ENCODE results near the gene CNNM1. TPM values are rescaled to one million over a fixed set of nuclear protein-coding genes. Genes with fewer than 3 reads are reported as not detected.

The CNNM1 gene
- total and polyA plus RNA-seq, 4 donors = 0.15 to 0.52 (median 0.19) TPM

GRCh38 chr10:99389729-99390480, 60.7 kb downstream of the CNNM1 start:
- Histone ChIP-seq H3K36me3 (ENCODE audit: control insufficient read depth in 4 of 4, insufficient read depth in 4 of 4, low read length in 4 of 4) (no peaks in the 10 kb centered on the region), H3K9ac (ENCODE audit: insufficient read depth in 1 of 2, low read length in 2 of 2) (no peak overlapping the region), H3K27me3 (ENCODE audit: control insufficient read depth in 3 of 3, insufficient read depth in 3 of 3, low read length in 2 of 3) (peaks cover 0 to 3% (median 0%) of the 10 kb centered on the region in 3 donors), H3K4me3 (no peak overlapping the region), H3K4me1 (ENCODE audit: control insufficient read depth in 5 of 5, insufficient read depth in 5 of 5, low read length in 5 of 5) (peaks cover 0 to 2% (median 0%) of the 10 kb centered on the region in 5 donors), H3K9me3 (ENCODE audit: control insufficient read depth in 4 of 4, insufficient read depth in 3 of 4, low read length in 3 of 4) (no peaks in the 10 kb centered on the region), H3K27ac (ENCODE audit: low read depth in 1 of 2, low read length in 1 of 2) (no peak overlapping the region)
- TF ChIP-seq CTCF (IDR thresholded peaks at IDR 0.05; ENCODE audit: control extremely low read depth, extremely low read depth) = no peak
- no peak for ATAC-seq (ENCODE audit: insufficient read depth, low FRiP score)
- no peak for DNase-seq
- WGBS, 2 donors = 78 to 82% methylated on average over 9 of the region's 9 CpGs

GRCh38 chr10:99391346-99391745, 62.2 kb downstream of the CNNM1 start:
- H3K9ac ChIP-seq (ENCODE audit: insufficient read depth in 1 of 2, low read length in 2 of 2) = no peak overlapping the region
- H3K9me3 ChIP-seq (ENCODE audit: control insufficient read depth in 4 of 4, insufficient read depth in 3 of 4, low read length in 3 of 4) = no peaks in the 10 kb centered on the region
- 88 to 93% methylated on average over 2 of the region's 2 CpGs for WGBS, 2 donors
- H3K4me1 ChIP-seq (ENCODE audit: control insufficient read depth in 5 of 5, insufficient read depth in 5 of 5, low read length in 5 of 5) = peaks cover 0 to 4% (median 2%) of the 10 kb centered on the region in 5 donors
- ATAC-seq (ENCODE audit: insufficient read depth, low FRiP score) (no peak), DNase-seq (no peak)
- no peak overlapping the region for H3K4me3 ChIP-seq
- TF ChIP-seq CTCF (IDR thresholded peaks at IDR 0.05; ENCODE audit: control extremely low read depth, extremely low read depth) = no peak
- H3K27me3 ChIP-seq (ENCODE audit: control insufficient read depth in 3 of 3, insufficient read depth in 3 of 3, low read length in 2 of 3) = no peaks in the 10 kb centered on the region
- no peak overlapping the region for H3K27ac ChIP-seq (ENCODE audit: low read depth in 1 of 2, low read length in 1 of 2)
- H3K36me3 ChIP-seq (ENCODE audit: control insufficient read depth in 4 of 4, insufficient read depth in 4 of 4, low read length in 4 of 4) = no peaks in the 10 kb centered on the region

- WGBS, 2 donors = 63 to 70% methylated on average over 2 of the region's 2 CpGs
- ATAC-seq (ENCODE audit: insufficient read depth, low FRiP score) = no peak
Observed at GRCh38 chr10:99393036-99393435, 63.9 kb downstream of the CNNM1 start.

More at GRCh38 chr10:99393036-99393435, 63.9 kb downstream of the CNNM1 start:
- DNase-seq = no peak
- Histone ChIP-seq H3K9ac (ENCODE audit: insufficient read depth in 1 of 2, low read length in 2 of 2) (no peak overlapping the region), H3K27ac (ENCODE audit: low read depth in 1 of 2, low read length in 1 of 2) (no peak overlapping the region), H3K4me3 (no peak overlapping the region), H3K9me3 (ENCODE audit: control insufficient read depth in 4 of 4, insufficient read depth in 3 of 4, low read length in 3 of 4) (no peaks in the 10 kb centered on the region), H3K4me1 (ENCODE audit: control insufficient read depth in 5 of 5, insufficient read depth in 5 of 5, low read length in 5 of 5) (peaks cover 0 to 4% (median 2%) of the 10 kb centered on the region in 5 donors), H3K27me3 (ENCODE audit: control insufficient read depth in 3 of 3, insufficient read depth in 3 of 3, low read length in 2 of 3) (no peaks in the 10 kb centered on the region), H3K36me3 (ENCODE audit: control insufficient read depth in 4 of 4, insufficient read depth in 4 of 4, low read length in 4 of 4) (peaks cover 0 to 6% (median 4%) of the 10 kb centered on the region in 4 donors)
- no peak for TF ChIP-seq CTCF (IDR thresholded peaks at IDR 0.05; ENCODE audit: control extremely low read depth, extremely low read depth)

Data from lung (tissue), 12 donors.